SJSA1 (cell line): ENCODE results near the gene INPP5A. TPM values are rescaled to one million over a fixed set of nuclear protein-coding genes. Genes with fewer than 3 reads are reported as not detected.

Experiments used
- DNase-seq, 2 experiments: peaks; one replicate each; pipeline ENCODE4 v3.0.0-alpha.2; 2015 to 2020; ENCODE audit warnings: low spot score in 2 of 2, low read depth in 1 of 2
- H3K27ac ChIP-seq: fragments of 250-450 bp; sonication (Bioruptor Pico); 2 replicates; pipeline ENCODE4 v1.5.1; 2020; ENCODE audit warnings: mild to moderate bottlenecking, moderate library complexity
- H3K27me3 ChIP-seq: fragments of 250-450 bp; sonication (Bioruptor Pico); replicated peaks from 2 replicates; pipeline ENCODE4 v1.5.1; 2020; ENCODE audit warnings: mild to moderate bottlenecking, moderate library complexity
- H3K36me3 ChIP-seq: fragments of 250-450 bp; sonication (Bioruptor Pico); 2 replicates; pipeline ENCODE4 v1.5.1; 2020; ENCODE audit warnings: mild to moderate bottlenecking
- H3K4me1 ChIP-seq: fragments of 250-450 bp; sonication (Bioruptor Pico); replicated peaks from 2 replicates; pipeline ENCODE4 v1.6.1; 2021; ENCODE audit warnings: mild to moderate bottlenecking
- H3K4me3 ChIP-seq: fragments of 250-450 bp; sonication (Bioruptor Pico); 2 replicates; pipeline ENCODE4 v1.5.1; 2020; ENCODE audit warnings: mild to moderate bottlenecking
- H3K9me3 ChIP-seq: fragments of 250-450 bp; sonication (Bioruptor Pico); replicated peaks from 2 replicates; pipeline ENCODE4 v1.5.1; 2020; ENCODE audit warnings: mild to moderate bottlenecking
- total RNA-seq: library from RNA; depleted of rRNA; stranded (reverse); fragments of >200 nt; shearing (Covaris generic); gene quantifications from 2 replicates; pipeline ENCODE4 v1.2.3, GENCODE V29; 2014

The INPP5A gene
- total RNA-seq, 1 experiment from 2014 or later = 56.8 TPM

- no peak overlapping the region for H3K4me3 ChIP-seq
- H3K27ac ChIP-seq = no peak overlapping the region
- peak in 1 of 2 experiments; percentile 67 for DNase-seq
- no peaks in the 10 kb centered on the region for H3K36me3 ChIP-seq
- H3K9me3 ChIP-seq = no peaks in the 10 kb centered on the region
- H3K4me1 ChIP-seq = 0 out of 2 replicates have a peak, but pooled peaks cover 6% of the 10 kb centered on the region
- no peaks in the 10 kb centered on the region for H3K27me3 ChIP-seq
Observed at GRCh38 chr10:132637477-132638129, 100.0 kb downstream of the INPP5A start.

- H3K9me3 ChIP-seq = no peaks in the 10 kb centered on the region
- DNase-seq = no peak
- no peak overlapping the region for H3K27ac ChIP-seq
- H3K27me3 ChIP-seq = no peaks in the 10 kb centered on the region
- H3K4me3 ChIP-seq = no peak overlapping the region
- 0 out of 2 replicates have a peak, but pooled peaks cover 6% of the 10 kb centered on the region for H3K4me1 ChIP-seq
- H3K36me3 ChIP-seq = no peaks in the 10 kb centered on the region
Observed at GRCh38 chr10:132638130-132638515, 100.5 kb downstream of the INPP5A start.

GRCh38 chr10:132639470-132639869 lies 101.9 kb downstream of the INPP5A start:
- Histone ChIP-seq H3K4me1 (0 out of 2 replicates have a peak, but pooled peaks cover 5% of the 10 kb centered on the region), H3K9me3 (no peaks in the 10 kb centered on the region), H3K36me3 (no peaks in the 10 kb centered on the region), H3K27ac (no peak overlapping the region), H3K27me3 (no peaks in the 10 kb centered on the region), H3K4me3 (no peak overlapping the region)
- DNase-seq = no peak

- Histone ChIP-seq H3K4me3 (no peak overlapping the region), H3K27ac (no peak overlapping the region), H3K9me3 (no peaks in the 10 kb centered on the region), H3K4me1 (no peaks in the 10 kb centered on the region), H3K27me3 (no peaks in the 10 kb centered on the region), H3K36me3 (no peaks in the 10 kb centered on the region)
- no peak for DNase-seq
Observed at GRCh38 chr10:132640326-132641125, 102.9 kb downstream of the INPP5A start.

- H3K27ac ChIP-seq = no peak overlapping the region
- H3K4me1 ChIP-seq = no peaks in the 10 kb centered on the region
- H3K36me3 ChIP-seq = no peaks in the 10 kb centered on the region
- no peaks in the 10 kb centered on the region for H3K9me3 ChIP-seq
- no peaks in the 10 kb centered on the region for H3K27me3 ChIP-seq
- no peak for DNase-seq
- no peak overlapping the region for H3K4me3 ChIP-seq
Observed at GRCh38 chr10:132641401-132641800, 103.8 kb downstream of the INPP5A start.

- H3K27me3 ChIP-seq = no peaks in the 10 kb centered on the region
- H3K9me3 ChIP-seq = no peaks in the 10 kb centered on the region
- no peaks in the 10 kb centered on the region for H3K36me3 ChIP-seq
- DNase-seq = no peak
- H3K4me1 ChIP-seq = no peaks in the 10 kb centered on the region
- H3K4me3 ChIP-seq = no peak overlapping the region
- no peak overlapping the region for H3K27ac ChIP-seq
Observed at GRCh38 chr10:132641966-132642731, 104.6 kb downstream of the INPP5A start.

- Histone ChIP-seq H3K27ac (no peak overlapping the region), H3K9me3 (no peaks in the 10 kb centered on the region), H3K4me3 (no peak overlapping the region), H3K36me3 (no peaks in the 10 kb centered on the region), H3K4me1 (no peaks in the 10 kb centered on the region), H3K27me3 (no peaks in the 10 kb centered on the region)
- no peak for DNase-seq
Observed at GRCh38 chr10:132642732-132643008, 105.1 kb downstream of the INPP5A start.

GRCh38 chr10:132643709-132644526 lies 106.3 kb downstream of the INPP5A start:
- Histone ChIP-seq H3K27ac (no peak overlapping the region), H3K9me3 (no peaks in the 10 kb centered on the region), H3K4me3 (no peak overlapping the region), H3K4me1 (no peaks in the 10 kb centered on the region; the same call in 1 of the 2 replicates), H3K27me3 (0 out of 2 replicates have a peak, but pooled peaks cover 3% of the 10 kb centered on the region), H3K36me3 (no peaks in the 10 kb centered on the region)
- no peak for DNase-seq

GRCh38 chr10:132644527-132645246 lies 107.1 kb downstream of the INPP5A start:
- no peak for DNase-seq
- Histone ChIP-seq H3K27me3 (0 out of 2 replicates have a peak, but pooled peaks cover 3% of the 10 kb centered on the region), H3K4me1 (no peaks in the 10 kb centered on the region; the same call in 1 of the 2 replicates), H3K36me3 (no peaks in the 10 kb centered on the region), H3K4me3 (no peak overlapping the region), H3K9me3 (no peaks in the 10 kb centered on the region), H3K27ac (no peak overlapping the region)

GRCh38 chr10:132645247-132645530 lies 107.6 kb downstream of the INPP5A start:
- H3K27me3 ChIP-seq = 0 out of 2 replicates have a peak, but pooled peaks cover 3% of the 10 kb centered on the region
- H3K4me3 ChIP-seq = no peak overlapping the region
- H3K36me3 ChIP-seq = no peaks in the 10 kb centered on the region
- no peaks in the 10 kb centered on the region; the same call in 1 of the 2 replicates for H3K4me1 ChIP-seq
- no peaks in the 10 kb centered on the region for H3K9me3 ChIP-seq
- H3K27ac ChIP-seq = no peak overlapping the region
- no peak for DNase-seq

- 0 out of 2 replicates have a peak, but pooled peaks cover 3% of the 10 kb centered on the region for H3K27me3 ChIP-seq
- H3K4me3 ChIP-seq = no peak overlapping the region
- no peaks in the 10 kb centered on the region; the same call in 1 of the 2 replicates for H3K4me1 ChIP-seq
- no peaks in the 10 kb centered on the region for H3K9me3 ChIP-seq
- no peak for DNase-seq
- no peak overlapping the region for H3K27ac ChIP-seq
- no peaks in the 10 kb centered on the region for H3K36me3 ChIP-seq
Observed at GRCh38 chr10:132645630-132646442, 108.2 kb downstream of the INPP5A start.

- no peak overlapping the region for H3K4me3 ChIP-seq
- no peaks in the 10 kb centered on the region; the same call in 1 of the 2 replicates for H3K4me1 ChIP-seq
- no peaks in the 10 kb centered on the region for H3K9me3 ChIP-seq
- no peaks in the 10 kb centered on the region for H3K36me3 ChIP-seq
- H3K27ac ChIP-seq = no peak overlapping the region
- H3K27me3 ChIP-seq = 0 out of 2 replicates have a peak, but pooled peaks cover 3% of the 10 kb centered on the region
- DNase-seq = no peak
Observed at GRCh38 chr10:132646443-132647097, 109.0 kb downstream of the INPP5A start.
